C4-2B (cell line): ENCODE data around the gene MAP3K20.

ENCODE experiments used
- CTCF ChIP-seq: fragments of 450-650 bp; conservative IDR thresholded peaks from 2 replicates; pipeline ENCODE4 v1.5.1; 2017; ENCODE audit warnings: mild to moderate bottlenecking
- ZFX ChIP-seq: fragments of 450-650 bp; IDR thresholded peaks from 2 replicates; pipeline ENCODE4 v1.6.1; 2017

GRCh38 chr2:173033084-173033483, 42.6 kb upstream of the MAP3K20 start:
- TF ChIP-seq CTCF (no peak), ZFX (no peak)
